PC-9 (cell line): ENCODE data around the gene VAV3.

ENCODE experiments used
- EZH2 ChIP-seq: fragments of 200-600 bp; sonication (generic); IDR thresholded peaks from 2 replicates; pipeline ENCODE4 v1.8.0; 2017; ENCODE audit warnings: antibody characterized with exemption, low read depth
- TF ChIP-seq, protein P1 (sequence below): fragments of 200-600 bp; sonication (generic); conservative IDR thresholded peaks from 2 replicates; pipeline ENCODE4 v1.6.1; 2017; ENCODE audit warnings: mixed run types, antibody characterized with exemption, mild to moderate bottlenecking, moderate library complexity

GRCh38 chr1:107594536-107594935 is 370.4 kb downstream of the VAV3 start:
- TF ChIP-seq, protein P1, sequence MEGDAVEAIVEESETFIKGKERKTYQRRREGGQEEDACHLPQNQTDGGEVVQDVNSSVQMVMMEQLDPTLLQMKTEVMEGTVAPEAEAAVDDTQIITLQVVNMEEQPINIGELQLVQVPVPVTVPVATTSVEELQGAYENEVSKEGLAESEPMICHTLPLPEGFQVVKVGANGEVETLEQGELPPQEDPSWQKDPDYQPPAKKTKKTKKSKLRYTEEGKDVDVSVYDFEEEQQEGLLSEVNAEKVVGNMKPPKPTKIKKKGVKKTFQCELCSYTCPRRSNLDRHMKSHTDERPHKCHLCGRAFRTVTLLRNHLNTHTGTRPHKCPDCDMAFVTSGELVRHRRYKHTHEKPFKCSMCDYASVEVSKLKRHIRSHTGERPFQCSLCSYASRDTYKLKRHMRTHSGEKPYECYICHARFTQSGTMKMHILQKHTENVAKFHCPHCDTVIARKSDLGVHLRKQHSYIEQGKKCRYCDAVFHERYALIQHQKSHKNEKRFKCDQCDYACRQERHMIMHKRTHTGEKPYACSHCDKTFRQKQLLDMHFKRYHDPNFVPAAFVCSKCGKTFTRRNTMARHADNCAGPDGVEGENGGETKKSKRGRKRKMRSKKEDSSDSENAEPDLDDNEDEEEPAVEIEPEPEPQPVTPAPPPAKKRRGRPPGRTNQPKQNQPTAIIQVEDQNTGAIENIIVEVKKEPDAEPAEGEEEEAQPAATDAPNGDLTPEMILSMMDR, result no peak
- no peak for TF ChIP-seq EZH2
